ENCODE measurements around the gene PTPN4.

The PTPN4 gene

DNA sequence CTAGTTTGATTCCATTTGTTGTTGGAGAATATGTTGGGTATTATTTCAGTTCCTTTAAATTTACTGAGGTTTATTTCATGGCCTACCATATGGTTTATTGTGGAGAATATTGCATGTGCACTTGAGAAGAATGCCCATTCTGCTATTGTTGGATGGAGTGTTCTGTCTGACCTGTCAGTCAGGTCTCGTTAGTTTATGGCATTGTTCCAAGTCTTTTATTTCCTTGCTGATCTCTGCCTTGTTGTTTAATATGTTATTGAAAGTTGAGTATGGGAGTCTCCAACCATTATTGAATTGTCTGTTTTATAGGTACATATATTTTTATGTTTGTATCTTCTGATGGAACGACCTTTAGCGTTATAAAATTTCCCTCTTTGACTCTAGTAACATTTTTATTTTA lies 86.3 kb downstream of the PTPN4 start:
- H3K27ac ChIP-seq, result no peak overlapping the region
- intact Hi-C loops (cut with DNase I; ENCODE audit: low total_unique reads), result no loop called here
- H3K36me3 ChIP-seq, result no peaks in the 10 kb centered on the region
- H3K4me1 ChIP-seq, result no peaks in the 10 kb centered on the region
- H3K4me3 ChIP-seq, result no peak overlapping the region
- no peaks in the 10 kb centered on the region for H3K9me3 ChIP-seq
- TF ChIP-seq, protein P1, sequence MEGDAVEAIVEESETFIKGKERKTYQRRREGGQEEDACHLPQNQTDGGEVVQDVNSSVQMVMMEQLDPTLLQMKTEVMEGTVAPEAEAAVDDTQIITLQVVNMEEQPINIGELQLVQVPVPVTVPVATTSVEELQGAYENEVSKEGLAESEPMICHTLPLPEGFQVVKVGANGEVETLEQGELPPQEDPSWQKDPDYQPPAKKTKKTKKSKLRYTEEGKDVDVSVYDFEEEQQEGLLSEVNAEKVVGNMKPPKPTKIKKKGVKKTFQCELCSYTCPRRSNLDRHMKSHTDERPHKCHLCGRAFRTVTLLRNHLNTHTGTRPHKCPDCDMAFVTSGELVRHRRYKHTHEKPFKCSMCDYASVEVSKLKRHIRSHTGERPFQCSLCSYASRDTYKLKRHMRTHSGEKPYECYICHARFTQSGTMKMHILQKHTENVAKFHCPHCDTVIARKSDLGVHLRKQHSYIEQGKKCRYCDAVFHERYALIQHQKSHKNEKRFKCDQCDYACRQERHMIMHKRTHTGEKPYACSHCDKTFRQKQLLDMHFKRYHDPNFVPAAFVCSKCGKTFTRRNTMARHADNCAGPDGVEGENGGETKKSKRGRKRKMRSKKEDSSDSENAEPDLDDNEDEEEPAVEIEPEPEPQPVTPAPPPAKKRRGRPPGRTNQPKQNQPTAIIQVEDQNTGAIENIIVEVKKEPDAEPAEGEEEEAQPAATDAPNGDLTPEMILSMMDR (IDR thresholded peaks at IDR 0.05), result no peak
- no peaks in the 10 kb centered on the region for H3K27me3 ChIP-seq
- no peak for DNase-seq

DNA sequence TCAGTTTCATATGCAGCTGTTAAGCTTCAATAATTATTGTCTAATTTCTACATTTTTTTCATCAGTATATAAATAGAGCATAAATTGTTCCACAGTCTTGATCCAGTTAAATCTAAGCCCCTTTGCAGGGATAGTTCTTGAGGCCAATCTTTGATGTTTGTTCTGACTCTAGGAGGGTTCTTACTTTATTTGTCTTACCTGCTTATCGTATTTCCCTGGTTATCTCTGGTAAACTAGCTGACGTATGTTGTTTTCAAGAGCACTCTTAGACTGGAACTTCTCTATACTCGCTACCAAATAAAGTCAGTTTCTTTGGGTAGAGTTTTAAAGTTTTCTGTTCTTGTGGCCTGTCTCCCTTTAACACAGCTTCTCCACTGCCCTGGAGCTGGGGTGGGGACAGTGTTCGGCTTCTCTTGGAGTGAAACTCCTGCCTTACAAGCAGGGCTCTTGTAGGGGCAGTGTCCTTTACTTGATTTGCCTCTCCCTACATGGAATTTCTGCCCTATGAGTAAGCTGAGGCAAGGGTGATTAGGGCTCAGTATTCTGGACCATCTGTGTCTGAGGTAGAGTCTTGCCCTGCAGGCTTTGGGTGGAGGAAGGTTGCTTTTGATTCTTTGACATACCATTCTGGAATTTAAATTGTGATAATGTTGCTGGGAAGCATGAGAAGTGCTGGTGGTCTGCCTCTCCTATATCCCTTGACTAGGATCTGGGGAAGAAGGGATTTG lies 90.3 kb downstream of the PTPN4 start:
- TF ChIP-seq, protein P1 (IDR thresholded peaks at IDR 0.05), result no peak
- H3K4me1 ChIP-seq, result no peaks in the 10 kb centered on the region
- no peak overlapping the region for H3K4me3 ChIP-seq
- H3K9me3 ChIP-seq, result peaks cover 4 to 15% (median 9%) of the 10 kb centered on the region in 3 donors
- no peaks in the 10 kb centered on the region for H3K36me3 ChIP-seq
- DNase-seq, result no peak
- H3K27me3 ChIP-seq, result no peaks in the 10 kb centered on the region
- intact Hi-C loops (cut with DNase I; ENCODE audit: low total_unique reads), result no loop called here
- no peak overlapping the region for H3K27ac ChIP-seq

DNA sequence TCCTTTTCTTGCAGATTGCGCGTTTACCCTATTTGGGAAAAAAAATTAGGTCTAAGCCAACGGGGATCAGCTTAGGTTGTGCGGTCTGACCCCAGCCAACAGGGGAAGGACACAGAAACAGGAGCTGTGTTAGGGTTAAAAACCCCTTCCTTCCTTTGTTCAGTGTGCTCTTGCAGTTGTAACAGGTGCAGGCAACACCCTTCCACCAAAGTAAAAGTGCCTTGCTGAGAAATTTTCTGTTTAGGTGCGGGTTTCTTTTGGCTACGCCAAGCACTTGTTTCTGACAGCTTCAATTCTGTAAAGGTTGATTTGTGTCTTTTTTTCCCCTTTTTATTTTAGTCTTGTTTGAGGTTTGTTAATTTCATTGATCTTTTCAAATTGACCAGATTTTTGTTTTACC lies 92.5 kb downstream of the PTPN4 start:
- H3K4me1 ChIP-seq, result peaks cover 0 to 3% (median 0%) of the 10 kb centered on the region in 4 donors
- H3K27ac ChIP-seq, result no peak overlapping the region
- intact Hi-C loops (cut with DNase I; ENCODE audit: low total_unique reads), result no loop called here
- TF ChIP-seq, protein P1 (IDR thresholded peaks at IDR 0.05), result no peak
- peaks cover 4 to 15% (median 9%) of the 10 kb centered on the region in 3 donors for H3K9me3 ChIP-seq
- no peaks in the 10 kb centered on the region for H3K27me3 ChIP-seq
- no peak for DNase-seq
- no peaks in the 10 kb centered on the region for H3K36me3 ChIP-seq
- no peak overlapping the region for H3K4me3 ChIP-seq

DNA sequence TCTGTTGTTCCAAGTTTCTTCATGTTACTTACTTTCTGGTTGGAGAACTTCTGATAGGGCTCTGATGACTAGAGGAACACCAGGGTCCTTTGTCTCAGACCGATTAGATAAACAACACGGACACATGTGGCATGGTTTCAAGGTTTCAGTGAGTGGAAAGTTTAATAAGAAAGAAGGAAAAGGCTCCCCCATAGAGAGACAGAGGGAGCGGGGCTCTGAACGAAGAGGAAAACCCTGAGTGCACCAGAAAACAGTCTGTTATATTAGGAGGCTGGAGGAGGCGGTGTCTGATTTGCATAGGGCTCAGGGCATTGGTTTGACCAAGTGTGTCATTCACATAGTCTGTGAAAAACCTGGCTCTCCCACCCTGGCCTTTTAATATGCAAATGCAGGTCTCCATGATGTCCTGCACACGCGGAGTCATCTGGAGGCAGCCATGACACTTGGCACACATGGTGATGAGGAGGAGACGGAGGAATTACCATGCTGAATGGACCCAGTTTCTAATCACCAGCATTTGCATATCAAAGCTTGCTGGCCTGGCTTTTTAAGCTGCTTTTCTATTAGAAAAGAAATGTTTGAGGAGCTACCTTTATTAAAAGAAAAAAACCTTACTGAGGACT lies 94.2 kb downstream of the PTPN4 start:
- no peaks in the 10 kb centered on the region for H3K36me3 ChIP-seq
- TF ChIP-seq, protein P1 (IDR thresholded peaks at IDR 0.05), result no peak
- H3K27ac ChIP-seq, result no peak overlapping the region
- peaks cover 0 to 4% (median 0%) of the 10 kb centered on the region in 4 donors for H3K4me1 ChIP-seq
- DNase-seq, result no peak
- no peaks in the 10 kb centered on the region for H3K27me3 ChIP-seq
- intact Hi-C loops (cut with DNase I; ENCODE audit: low total_unique reads), result no loop called here
- H3K4me3 ChIP-seq, result no peak overlapping the region
- H3K9me3 ChIP-seq, result peaks cover 4 to 15% (median 9%) of the 10 kb centered on the region in 3 donors

DNA sequence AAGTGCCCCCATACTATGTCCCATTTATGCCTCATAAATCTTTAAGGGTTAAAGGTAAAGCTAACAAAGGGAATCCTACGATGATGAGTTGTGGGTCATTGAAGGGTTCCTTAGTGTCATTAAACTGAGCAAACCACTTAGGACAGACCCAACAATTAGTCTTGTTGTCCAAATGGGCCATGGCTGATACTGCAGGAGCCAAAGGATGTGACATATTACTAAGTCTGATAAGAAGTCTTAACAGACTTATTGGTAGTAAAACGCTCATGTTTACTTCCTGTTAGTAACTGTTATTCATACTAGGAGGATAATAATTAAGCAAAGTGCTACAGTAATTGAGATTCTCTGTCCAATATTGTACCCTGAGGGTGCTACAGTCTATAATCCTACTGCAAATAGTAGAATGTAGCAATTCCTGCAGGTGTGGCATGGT lies 96.8 kb downstream of the PTPN4 start:
- TF ChIP-seq, protein P1 (IDR thresholded peaks at IDR 0.05), result no peak
- intact Hi-C loops (cut with DNase I; ENCODE audit: low total_unique reads), result no loop called here
- no peak overlapping the region for H3K4me3 ChIP-seq
- no peaks in the 10 kb centered on the region for H3K27me3 ChIP-seq
- peaks cover 4 to 13% (median 8%) of the 10 kb centered on the region in 3 donors for H3K9me3 ChIP-seq
- H3K4me1 ChIP-seq, result peaks cover 0 to 12% (median 0%) of the 10 kb centered on the region in 4 donors
- H3K27ac ChIP-seq, result no peak overlapping the region
- DNase-seq, result no peak
- H3K36me3 ChIP-seq, result no peaks in the 10 kb centered on the region
